ENCODE data around the gene S100PBP. TPM values are rescaled to one million over a fixed set of nuclear protein-coding genes. Genes with fewer than 3 reads are reported as not detected.

The S100PBP gene
- total RNA-seq, 1 donor, result 42.0 TPM

DNA sequence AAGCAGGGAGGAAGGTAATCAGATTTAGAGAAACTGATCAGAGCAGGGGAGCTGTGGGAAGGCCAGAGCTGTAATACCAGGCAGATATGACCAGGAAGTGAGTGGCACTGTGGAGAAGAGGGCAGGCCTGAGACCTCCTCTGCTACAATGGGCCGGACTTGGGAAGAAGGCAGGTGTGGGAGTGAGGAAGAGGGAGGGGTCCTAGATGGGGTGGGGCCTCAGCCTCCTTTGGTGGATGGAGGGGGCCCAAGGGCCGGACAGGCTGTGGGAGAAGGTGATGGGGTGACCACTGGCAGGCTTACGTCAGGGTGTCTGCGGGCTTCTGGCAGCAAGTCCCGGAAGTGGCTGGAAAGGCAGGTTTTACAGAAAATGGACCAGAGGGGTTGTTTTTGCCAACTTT lies 63.8 kb downstream of the S100PBP start:
- no peaks in the 10 kb centered on the region for H3K4me1 ChIP-seq (ENCODE audit: insufficient read depth, low read length)
- no peaks in the 10 kb centered on the region for H4K20me1 ChIP-seq (ENCODE audit: insufficient read depth, low read length)
- H3K4me3 ChIP-seq (ENCODE audit: insufficient read depth, low read length), result no peak overlapping the region
- no peaks in the 10 kb centered on the region for H3K36me3 ChIP-seq (ENCODE audit: insufficient read depth, low read length)
- no peak overlapping the region for H3K4me2 ChIP-seq (ENCODE audit: insufficient read depth, low read length)
- TF ChIP-seq, protein P1, sequence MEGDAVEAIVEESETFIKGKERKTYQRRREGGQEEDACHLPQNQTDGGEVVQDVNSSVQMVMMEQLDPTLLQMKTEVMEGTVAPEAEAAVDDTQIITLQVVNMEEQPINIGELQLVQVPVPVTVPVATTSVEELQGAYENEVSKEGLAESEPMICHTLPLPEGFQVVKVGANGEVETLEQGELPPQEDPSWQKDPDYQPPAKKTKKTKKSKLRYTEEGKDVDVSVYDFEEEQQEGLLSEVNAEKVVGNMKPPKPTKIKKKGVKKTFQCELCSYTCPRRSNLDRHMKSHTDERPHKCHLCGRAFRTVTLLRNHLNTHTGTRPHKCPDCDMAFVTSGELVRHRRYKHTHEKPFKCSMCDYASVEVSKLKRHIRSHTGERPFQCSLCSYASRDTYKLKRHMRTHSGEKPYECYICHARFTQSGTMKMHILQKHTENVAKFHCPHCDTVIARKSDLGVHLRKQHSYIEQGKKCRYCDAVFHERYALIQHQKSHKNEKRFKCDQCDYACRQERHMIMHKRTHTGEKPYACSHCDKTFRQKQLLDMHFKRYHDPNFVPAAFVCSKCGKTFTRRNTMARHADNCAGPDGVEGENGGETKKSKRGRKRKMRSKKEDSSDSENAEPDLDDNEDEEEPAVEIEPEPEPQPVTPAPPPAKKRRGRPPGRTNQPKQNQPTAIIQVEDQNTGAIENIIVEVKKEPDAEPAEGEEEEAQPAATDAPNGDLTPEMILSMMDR (IDR thresholded peaks at IDR 0.05; ENCODE audit: extremely low read depth, low read depth, low read length), result no peak
- DNase-seq (ENCODE audit: insufficient read length, low spot score, missing footprints), result peak; percentile 74
- no peaks in the 10 kb centered on the region for H3K9me3 ChIP-seq (ENCODE audit: low read depth, low read length)
- H2AFZ ChIP-seq (ENCODE audit: low read length), result no peak overlapping the region
- H3K79me2 ChIP-seq (ENCODE audit: insufficient read depth, low read length), result no peaks in the 10 kb centered on the region
- H3K27ac ChIP-seq (ENCODE audit: low read depth, low read length), result no peak overlapping the region
- peaks cover 30% of the 10 kb centered on the region for H3K27me3 ChIP-seq (ENCODE audit: insufficient read depth, low read length)

DNA sequence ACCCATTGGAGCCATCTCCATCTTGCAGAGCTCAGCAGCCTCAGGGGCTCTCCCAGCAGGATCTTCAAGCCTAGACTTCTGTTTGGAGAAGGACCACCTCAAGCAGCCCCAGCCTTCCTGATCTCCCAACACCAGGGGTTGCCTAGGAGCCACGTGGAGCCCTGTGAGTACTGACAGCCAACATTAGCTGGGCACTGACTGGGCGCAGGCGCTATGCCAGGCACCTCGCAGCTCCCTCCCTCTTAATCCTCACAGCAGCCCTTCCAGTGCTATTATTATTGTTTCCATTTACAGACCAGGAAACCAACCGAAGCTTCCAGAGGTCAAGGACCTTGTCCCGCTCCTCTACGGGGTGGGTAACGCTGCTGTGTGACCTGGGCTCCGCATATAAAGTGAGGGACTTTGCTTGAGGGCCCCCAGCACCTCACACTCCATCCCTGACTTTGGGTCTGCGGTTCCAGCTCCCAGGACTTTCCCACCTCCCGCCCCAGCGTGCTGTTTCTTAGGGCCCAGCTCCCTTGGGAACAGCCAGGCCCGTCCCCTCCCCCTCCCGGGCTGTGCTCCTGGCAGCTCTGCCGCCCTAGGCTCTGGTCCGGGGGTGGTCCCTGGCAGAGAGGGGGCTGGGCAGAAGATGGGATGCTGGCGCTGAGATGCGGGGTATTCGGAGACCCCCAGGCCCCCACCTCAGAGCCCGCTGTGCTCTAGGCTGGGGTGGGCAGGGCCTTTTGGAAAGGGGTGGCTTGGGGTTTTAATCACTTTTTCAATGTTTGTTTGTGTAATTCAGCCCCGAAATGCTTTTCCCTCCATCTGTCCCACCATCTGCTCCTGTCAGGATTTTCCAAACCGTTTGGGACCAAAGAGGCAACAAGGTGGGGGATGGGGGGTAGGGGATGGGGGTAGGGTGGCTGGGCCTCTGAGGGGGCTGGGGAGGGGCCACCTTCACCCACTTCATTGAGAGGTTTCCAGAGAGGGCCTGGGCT lies 64.7 kb downstream of the S100PBP start:
- Histone ChIP-seq H3K36me3 (ENCODE audit: insufficient read depth, low read length) (no peaks in the 10 kb centered on the region), H4K20me1 (ENCODE audit: insufficient read depth, low read length) (peaks cover 2% of the 10 kb centered on the region), H2AFZ (ENCODE audit: low read length) (no peak overlapping the region), H3K4me3 (ENCODE audit: insufficient read depth, low read length) (no peak overlapping the region), H3K27me3 (ENCODE audit: insufficient read depth, low read length) (peaks cover 35% of the 10 kb centered on the region), H3K9me3 (ENCODE audit: low read depth, low read length) (no peaks in the 10 kb centered on the region), H3K4me2 (ENCODE audit: insufficient read depth, low read length) (no peak overlapping the region), H3K27ac (ENCODE audit: low read depth, low read length) (no peak overlapping the region), H3K79me2 (ENCODE audit: insufficient read depth, low read length) (no peaks in the 10 kb centered on the region), H3K4me1 (ENCODE audit: insufficient read depth, low read length) (no peaks in the 10 kb centered on the region)
- DNase-seq (ENCODE audit: insufficient read length, low spot score, missing footprints), result peak; percentile 77
- TF ChIP-seq, protein P1 (IDR thresholded peaks at IDR 0.05; ENCODE audit: extremely low read depth, low read depth, low read length), result no peak

DNA sequence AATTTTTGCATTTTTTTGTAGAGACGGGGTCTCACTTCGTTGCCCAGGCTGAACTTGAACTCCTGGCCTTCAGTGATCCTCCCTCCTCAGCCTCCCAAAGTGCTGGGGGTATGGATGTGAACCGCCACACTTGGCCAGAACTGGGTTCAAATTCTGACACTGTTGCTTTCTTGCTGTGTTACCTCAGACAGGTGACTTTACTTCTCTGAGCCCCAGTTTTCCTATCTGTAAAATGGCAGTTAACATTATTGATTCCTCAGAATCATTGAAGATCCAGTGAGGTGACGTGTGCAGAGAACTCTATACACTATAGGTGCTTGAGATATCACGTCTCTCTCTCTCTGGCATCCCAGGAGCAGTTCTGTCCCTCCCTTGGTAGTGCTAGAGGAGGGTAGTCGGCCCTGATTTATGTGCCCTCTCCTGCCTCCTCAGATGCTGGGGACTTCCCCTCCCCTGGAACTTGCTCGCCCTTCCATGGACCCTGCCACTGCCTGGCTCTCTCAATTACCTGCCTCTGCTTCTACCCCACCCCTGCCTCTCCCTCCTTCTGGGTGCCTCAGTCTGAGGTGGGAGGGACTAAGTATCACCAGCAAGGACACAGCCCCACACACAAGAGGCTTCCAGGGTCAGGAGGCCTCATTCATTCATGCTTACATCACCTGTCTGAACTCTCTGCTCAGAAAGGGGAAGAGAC lies 66.0 kb downstream of the S100PBP start:
- Histone ChIP-seq H3K27ac (ENCODE audit: low read depth, low read length) (no peak overlapping the region), H2AFZ (ENCODE audit: low read length) (no peak overlapping the region), H3K79me2 (ENCODE audit: insufficient read depth, low read length) (no peaks in the 10 kb centered on the region), H3K4me1 (ENCODE audit: insufficient read depth, low read length) (no peaks in the 10 kb centered on the region), H3K4me3 (ENCODE audit: insufficient read depth, low read length) (no peak overlapping the region), H3K27me3 (ENCODE audit: insufficient read depth, low read length) (peaks cover 36% of the 10 kb centered on the region), H3K36me3 (ENCODE audit: insufficient read depth, low read length) (no peaks in the 10 kb centered on the region), H4K20me1 (ENCODE audit: insufficient read depth, low read length) (peaks cover 4% of the 10 kb centered on the region), H3K9me3 (ENCODE audit: low read depth, low read length) (no peaks in the 10 kb centered on the region), H3K4me2 (ENCODE audit: insufficient read depth, low read length) (no peak overlapping the region)
- peak; percentile 43 for DNase-seq (ENCODE audit: insufficient read length, low spot score, missing footprints)
- TF ChIP-seq, protein P1 (IDR thresholded peaks at IDR 0.05; ENCODE audit: extremely low read depth, low read depth, low read length), result no peak

DNA sequence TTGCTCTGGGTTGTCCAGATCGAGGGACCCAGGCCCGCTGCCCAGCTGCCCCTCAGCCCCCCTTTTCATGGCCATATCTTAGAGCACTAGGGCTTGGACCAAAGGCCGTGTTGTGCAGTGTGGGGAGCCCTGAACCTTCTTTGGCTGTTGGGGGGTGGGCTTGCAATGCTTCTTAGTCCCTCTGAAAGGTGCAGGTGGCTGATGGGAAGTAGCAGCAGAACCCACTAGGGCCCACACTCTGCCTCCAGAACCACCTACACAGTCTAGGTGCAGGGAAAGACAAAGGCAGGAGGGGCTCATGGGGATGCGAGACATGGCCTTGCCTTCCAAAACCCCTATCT lies 66.5 kb downstream of the S100PBP start:
- Histone ChIP-seq H3K4me2 (ENCODE audit: insufficient read depth, low read length) (no peak overlapping the region), H3K79me2 (ENCODE audit: insufficient read depth, low read length) (no peaks in the 10 kb centered on the region), H2AFZ (ENCODE audit: low read length) (no peak overlapping the region), H4K20me1 (ENCODE audit: insufficient read depth, low read length) (peaks cover 4% of the 10 kb centered on the region), H3K9me3 (ENCODE audit: low read depth, low read length) (no peaks in the 10 kb centered on the region), H3K27ac (ENCODE audit: low read depth, low read length) (no peak overlapping the region), H3K36me3 (ENCODE audit: insufficient read depth, low read length) (no peaks in the 10 kb centered on the region), H3K4me3 (ENCODE audit: insufficient read depth, low read length) (no peak overlapping the region), H3K27me3 (ENCODE audit: insufficient read depth, low read length) (peaks cover 36% of the 10 kb centered on the region), H3K4me1 (ENCODE audit: insufficient read depth, low read length) (no peaks in the 10 kb centered on the region)
- TF ChIP-seq, protein P1 (IDR thresholded peaks at IDR 0.05; ENCODE audit: extremely low read depth, low read depth, low read length), result no peak
- DNase-seq (ENCODE audit: insufficient read length, low spot score, missing footprints), result peak; percentile 79

Data from osteoblast (primary cell).